Muscle of back (tissue), 11 donors: ENCODE data around the gene NAV2. TPM values are rescaled to one million over a fixed set of nuclear protein-coding genes. Genes with fewer than 3 reads are reported as not detected.

ENCODE experiments used
- DNase-seq, 3 donors: peaks; one replicate each; pipeline versions ENCODE4 v3.0.0 to v3.0.0-alpha.2; 2013
- polyA plus RNA-seq, 10 donors: library from polyadenylated mRNA; unstranded; fragments of 120-200 nt; gene quantifications; one replicate each; pipeline ENCODE4 v1.2.1, GENCODE V29; 2013; ENCODE audit not compliant: insufficient read length in 10 of 10

NAV2 gene
- polyA plus RNA-seq, 10 donors = 33.6 to 76.3 (median 48.3) TPM

DNA sequence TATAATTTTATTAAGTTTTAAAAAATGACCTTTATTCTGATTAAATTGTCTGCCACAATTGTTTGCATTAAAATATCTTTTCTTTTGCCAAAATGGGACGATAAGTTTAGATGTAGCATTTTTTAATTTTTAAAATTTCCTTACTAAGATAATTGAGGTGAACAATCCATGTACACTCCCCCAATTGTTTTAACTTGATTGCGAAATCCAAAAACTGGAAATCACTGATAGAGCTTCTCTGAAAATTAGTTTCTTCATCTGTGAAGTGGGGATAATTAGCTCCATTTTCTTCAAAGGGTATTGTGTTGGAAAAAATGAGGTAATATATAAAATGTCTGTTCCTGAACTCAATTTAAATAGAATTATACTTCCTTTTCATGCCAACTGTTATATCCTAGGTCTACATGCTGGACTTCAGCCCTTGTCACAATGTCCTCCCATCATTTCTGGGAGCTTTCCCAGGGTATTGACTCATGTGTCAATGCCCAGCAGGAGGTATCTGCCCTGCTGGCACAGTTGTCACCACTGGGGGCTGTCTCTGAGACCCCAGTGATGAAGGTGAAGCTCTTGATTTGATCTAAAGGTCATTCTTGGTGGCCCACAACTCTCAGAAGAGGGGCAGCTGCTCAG is 28.7 kb upstream of the NAV2 start:
- DNase-seq = no peak

GRCh38 chr11:19686234-19686633 is 26.4 kb upstream of the NAV2 start:
- DNase-seq = no peak

DNA sequence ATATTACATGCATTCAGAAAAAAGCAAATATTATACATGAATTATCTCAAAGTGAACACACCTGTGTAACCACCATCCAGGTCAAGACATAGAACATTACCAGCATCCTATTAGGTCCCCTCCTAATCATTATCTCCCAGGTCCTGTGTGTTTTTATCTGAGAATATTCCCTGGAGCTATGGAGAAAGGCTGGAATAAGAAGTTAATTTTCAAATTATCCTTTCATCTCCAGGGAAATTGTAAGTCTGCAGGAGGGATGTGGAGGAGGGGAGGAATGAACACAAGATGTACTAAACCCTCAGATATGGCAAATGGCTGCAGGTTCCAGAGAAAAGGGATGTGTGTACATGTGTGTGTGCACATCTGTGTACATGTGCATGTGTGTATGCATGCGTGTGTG is 25.2 kb upstream of the NAV2 start:
- no peak for DNase-seq

DNA sequence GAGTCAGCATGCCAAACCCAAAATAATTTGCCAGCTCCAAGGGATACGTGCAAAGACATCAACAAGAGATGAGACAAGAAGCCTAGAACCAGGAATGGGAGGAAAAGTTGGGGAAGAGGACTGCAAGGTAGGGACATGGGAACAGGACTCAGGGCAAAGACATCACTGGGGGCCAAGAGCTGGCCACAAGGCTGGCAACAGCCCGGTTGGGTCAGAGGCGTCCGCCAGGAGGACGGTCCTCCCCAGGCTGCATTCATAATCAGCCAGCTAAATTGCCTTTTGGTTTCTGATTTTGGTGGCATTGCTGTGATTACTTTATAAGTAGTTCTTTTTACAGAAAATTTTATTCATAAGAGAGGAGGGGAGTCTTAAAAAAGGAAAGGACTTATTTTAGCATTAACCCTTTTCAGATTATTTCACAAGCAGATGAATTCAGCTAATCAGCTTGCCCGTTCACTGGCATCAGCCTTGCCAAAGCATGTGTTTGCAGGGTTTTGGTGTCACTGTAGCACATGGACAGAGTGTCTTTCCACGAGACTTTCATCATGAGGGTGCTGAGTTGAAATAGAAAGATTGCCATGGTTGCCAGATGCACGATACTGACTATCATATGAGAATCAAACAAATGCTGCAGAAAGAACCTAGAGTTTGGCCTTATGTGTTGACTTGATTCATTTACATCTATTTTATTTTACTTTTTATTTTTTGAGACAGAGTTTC is 23.2 kb upstream of the NAV2 start:
- no peak for DNase-seq

- DNase-seq = no peak
These were observed 21.8 kb upstream of the NAV2 start for GRCh38 chr11:19690885-19691284.

- DNase-seq = no peak
These were observed 20.7 kb upstream of the NAV2 start for GRCh38 chr11:19691815-19692500.

GRCh38 chr11:19693146-19693545 is 19.5 kb upstream of the NAV2 start:
- no peak for DNase-seq

DNA sequence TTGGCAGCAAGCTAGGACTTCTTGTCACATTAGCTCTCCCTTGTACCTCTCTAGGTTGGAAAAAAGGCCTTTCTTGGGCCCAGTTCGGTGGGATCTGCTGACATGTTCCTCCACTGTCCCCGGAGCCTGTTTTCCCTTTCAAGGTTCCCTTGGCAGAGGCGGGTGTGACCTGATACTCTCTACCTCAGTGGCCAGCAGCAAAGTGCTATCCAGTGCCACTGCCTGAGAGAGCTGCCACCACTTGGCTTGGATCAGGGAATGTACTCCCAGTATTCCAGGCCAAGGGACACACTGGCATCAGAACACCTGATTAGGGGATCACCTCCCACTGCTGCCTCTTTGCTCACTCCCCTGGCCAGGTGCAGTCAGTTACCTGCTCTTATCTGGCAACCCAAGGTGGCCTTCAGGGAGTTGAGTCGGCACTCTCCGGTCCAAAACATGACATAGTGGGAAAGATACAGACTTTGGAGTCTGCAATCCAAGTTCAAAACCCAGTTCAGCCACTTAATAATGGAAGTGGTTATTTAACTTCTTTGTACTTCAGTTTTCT is 17.8 kb upstream of the NAV2 start:
- DNase-seq = no peak

DNA sequence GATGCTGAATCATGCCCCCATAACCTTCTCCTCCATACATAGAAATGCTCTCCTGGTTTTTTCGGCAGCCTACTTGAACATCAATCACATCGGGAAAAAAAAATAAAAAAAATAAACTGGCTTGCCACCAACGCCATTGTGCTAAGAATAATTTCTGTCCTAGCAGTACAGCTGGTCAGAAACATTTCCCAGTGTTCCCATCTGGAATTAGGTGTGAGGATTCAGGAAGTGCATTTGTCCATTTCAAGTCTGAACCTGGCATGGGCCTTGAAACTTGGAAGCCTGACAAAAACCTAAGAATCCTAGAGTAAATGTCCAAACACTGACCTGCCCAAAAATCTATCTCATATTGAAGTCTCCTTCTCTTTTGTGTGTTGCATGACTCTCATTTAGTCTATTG is 16.6 kb upstream of the NAV2 start:
- DNase-seq = no peak

GRCh38 chr11:19696904-19697303 is 15.7 kb upstream of the NAV2 start:
- no peak for DNase-seq

DNA sequence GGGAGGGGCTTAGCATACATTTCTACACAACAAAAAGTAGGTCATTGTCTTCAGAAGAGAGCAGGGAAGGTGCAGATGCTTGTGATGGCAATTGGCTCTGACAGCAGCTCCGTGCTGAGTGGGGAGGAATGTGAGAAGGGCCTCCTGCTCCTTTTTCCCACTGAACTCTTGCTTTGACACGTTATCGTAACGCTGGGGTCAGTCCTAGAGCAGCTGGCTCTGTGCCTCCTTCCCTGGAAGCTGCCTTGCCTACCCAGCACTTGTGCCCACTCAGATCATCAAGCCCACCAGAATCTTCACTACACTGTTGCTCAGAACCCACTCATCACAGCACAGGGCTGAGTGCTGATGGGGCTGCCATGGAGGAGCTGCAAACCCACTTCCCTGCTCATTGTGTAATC is 14.9 kb upstream of the NAV2 start:
- DNase-seq = no peak

DNA sequence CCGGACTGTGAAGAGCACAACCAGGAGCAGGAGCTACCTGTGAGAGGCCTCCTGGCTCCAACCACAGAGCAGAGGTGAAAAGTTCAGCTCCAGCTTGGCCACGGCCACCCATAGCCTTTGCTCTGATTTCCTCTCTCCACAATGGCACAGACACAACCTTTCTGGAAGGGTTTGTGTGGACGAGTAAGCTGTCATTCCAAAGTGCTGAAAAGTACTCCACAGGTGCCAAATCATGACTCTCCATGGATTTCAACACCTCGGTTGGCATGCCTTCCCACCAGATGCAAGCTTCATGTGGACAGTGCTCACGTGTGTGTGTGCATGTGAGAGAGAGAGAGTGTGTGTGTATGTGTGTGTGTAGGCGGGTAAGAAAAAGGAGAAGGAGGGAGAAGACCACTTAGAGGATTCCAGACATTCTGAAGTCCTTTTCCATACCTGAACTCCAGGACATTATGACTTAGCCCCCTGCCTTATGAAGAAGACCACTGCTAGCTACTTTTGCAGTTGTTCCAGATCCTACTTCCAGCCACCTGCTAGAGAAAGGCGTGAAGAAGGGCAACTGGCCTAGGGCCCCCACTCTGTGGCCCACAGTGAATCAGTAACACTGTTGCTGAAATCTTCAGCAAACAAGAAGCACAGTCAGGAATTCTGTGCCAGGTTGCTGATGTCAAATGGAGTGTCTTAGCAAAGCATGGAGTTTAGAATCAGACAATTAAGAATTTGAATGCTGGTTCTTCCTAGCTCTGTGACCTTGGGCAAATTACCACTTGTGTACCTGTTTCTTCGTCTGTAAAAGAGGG is 13.9 kb upstream of the NAV2 start:
- peak in 1 of 3 donors; percentile 34 for DNase-seq

DNA sequence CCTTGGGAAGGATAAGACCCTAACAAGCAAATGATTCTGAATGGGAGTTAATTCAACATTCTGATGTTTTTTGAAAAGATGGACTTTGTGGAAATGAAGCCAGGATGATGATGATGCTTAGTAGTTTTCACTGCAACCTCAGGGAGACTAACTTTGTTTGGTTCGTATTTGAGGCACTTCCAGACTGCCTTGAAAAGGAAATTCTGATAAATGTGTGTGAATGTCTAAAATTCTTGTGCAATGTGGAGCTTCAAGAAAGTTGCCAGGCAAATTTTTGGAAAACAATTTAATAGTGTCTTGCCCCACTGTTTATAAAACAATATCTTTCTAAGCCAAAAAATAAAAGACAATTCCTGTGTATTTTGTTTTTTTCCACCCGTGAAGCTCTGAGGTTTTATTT is 11.2 kb upstream of the NAV2 start:
- DNase-seq = no peak

GRCh38 chr11:19702620-19703019 is 10.0 kb upstream of the NAV2 start:
- DNase-seq = no peak

- no peak for DNase-seq
These were observed 9.4 kb upstream of the NAV2 start for GRCh38 chr11:19703211-19703610.

GRCh38 chr11:19704213-19704612 is 8.4 kb upstream of the NAV2 start:
- DNase-seq = no peak

DNA sequence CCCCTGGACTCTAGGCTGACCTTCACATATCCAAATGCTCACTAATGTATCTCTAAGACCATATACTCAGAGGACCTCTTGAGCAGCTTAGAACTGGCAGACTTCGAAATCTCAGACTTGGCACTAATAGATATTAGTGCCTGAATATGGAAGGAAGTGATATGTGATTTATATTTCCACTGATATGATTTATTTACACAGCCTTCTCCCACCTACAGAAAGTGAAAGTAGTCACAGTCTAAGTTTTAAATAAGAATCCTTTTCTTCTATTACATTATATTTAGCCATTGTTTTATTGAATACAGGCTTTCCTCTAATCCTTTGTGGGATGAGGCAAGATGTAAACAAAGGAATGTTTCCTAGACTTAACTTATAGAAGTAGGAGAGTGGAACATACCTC is 6.7 kb upstream of the NAV2 start:
- DNase-seq = no peak

DNA sequence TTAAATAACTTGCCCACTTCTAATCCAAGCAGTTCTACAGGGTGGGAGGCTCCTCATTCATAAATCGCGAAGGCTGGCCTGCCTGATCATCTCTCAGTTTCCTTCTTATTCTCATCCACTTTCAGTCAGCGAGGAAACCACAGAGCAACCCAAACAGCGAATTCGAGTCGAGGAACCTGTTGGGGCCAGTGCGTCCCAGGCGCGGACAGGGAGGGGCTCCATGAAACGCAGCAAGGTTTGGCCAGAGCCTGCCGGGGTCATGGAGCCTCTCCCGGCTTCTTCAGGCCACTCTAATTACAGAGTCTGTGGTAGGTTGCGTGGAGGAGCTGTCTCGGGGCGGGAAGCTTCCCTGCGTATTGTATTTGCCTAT is 741 bp upstream of the NAV2 start:
- no peak for DNase-seq

GRCh38 chr11:19713196-19714021 is 772 bp downstream of the NAV2 start:
- DNase-seq = no peak

DNA sequence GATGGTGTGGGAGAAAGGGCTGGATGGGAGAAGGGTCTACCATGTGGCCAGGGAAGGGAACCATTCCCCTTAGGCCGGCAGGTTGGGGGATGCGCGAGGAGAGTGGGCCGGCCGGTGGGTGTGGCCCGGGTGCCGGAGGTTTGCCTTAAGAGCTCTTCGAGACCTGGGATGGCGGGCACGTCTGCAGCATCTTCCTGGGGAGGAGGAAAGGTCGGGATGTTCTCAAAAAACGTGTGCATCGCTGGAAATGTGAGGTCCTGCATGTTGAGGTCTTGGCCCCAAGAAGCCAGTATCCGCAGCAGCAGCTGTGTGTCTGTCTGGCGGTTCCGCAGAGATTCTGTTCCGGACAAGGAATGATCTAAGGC is 1.4 kb downstream of the NAV2 start:
- DNase-seq = no peak
